CD4-positive, alpha-beta T cell treated with Interleukin-6 for 4 hours (primary cell): ENCODE measurements around the gene KMT2C.
"Not testable (repeated sequence)": the region's sequence is repeated elsewhere in the genome, so short reads cannot be mapped to it uniquely, and the experiment has no call there.

Source experiments
- DNase-seq: peaks from one replicate; pipeline ENCODE4 v3.0.0-alpha.2; 2020; ENCODE audit warnings: mixed read lengths

The KMT2C gene

DNA sequence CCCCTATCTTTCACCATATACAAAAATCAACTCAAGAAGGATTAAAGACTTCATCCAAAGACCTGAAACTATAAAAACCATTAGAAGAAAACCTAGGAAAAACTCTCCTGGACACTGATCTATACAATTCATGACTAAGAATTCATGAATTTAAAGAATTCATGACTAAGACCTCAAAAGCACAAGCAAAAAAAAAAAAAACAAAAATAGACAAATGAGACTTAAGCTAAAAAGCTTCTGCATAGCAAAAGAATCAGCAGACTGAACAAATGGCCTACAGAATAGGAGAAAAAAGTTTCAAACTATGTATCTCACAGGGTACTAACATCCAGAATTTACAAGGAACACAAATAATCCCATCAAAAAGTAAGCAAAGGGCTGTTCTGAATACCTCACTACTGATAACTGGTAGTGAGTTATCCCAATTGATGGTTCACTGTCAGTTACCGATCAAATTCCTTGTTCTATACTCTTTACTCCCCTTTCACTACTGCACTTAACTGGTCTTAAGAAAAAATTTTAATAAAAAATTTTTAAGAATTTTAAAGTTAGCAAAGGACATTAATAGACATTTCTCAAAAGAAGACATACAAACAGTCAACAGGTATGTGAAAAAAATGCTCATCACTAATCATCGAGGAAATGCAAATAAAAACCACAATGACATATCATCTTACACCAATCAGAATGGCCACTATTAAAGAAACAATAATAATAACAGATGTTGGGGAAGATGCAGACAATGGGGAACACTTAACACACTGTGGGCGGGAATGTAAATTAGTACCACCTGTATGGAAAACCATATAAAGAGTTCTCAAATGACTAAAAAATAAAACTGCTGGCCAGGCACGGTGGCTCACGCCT, 33.2 kb downstream of the KMT2C start:
- no peak for DNase-seq

DNA sequence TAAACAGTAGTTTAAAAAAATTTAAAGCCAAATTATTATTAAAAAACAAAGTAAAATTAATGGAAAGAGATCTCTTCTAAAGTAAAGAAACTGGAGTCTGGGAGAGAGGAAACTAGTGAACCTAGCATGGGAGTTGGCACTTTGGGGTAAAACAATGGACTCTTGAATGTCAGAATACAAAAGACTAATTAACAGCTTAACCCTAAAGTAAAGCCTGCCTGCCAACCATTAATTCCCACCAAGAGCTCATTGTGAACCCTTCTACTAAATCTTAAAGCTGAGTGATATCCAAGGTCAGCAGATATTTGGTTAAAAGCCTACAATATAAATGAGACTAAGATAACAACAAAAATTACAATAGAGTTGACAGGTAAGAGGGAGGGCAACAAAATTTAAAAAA, 36.5 kb downstream of the KMT2C start:
- DNase-seq: no peak

DNA sequence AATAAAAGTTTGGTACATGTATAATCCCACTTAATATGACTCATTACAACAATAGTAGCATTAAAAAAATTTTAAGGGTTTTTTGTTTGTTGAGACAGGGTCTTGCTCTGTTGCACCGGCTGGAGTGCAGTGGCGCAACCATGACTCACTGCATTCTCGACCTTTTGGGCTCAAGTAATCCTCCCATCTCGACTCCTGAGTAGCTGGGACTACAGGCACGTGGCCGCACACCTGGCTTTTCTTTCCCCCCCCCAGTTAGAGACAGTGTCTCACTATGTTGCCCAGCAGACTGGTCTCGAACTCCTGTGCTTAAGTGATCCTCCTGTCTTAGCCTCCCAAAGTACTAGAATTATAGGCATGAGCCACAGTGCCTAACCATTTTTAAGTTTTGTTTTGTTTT, 40.7 kb downstream of the KMT2C start:
- DNase-seq: no peak

DNA sequence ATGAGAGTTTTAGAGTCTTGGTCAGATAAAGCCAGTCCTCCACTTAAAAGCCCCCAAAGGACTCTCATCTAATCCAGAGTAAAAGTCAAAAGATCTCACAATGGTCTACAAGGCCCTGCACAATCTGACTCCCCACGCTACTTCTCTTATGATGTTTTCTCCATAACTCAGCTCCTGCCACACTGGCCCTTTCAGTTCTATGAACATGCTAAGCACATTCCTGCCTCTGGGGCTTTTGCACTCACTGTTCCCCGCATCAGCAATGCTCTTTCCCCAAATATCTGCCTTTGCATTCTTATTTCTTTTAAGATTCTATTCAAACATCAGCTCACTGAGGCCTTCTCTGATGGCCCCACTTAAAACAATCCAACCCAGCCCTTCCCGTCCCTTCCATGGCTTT, 41.6 kb downstream of the KMT2C start:
- not testable (repeated sequence) for DNase-seq

DNA sequence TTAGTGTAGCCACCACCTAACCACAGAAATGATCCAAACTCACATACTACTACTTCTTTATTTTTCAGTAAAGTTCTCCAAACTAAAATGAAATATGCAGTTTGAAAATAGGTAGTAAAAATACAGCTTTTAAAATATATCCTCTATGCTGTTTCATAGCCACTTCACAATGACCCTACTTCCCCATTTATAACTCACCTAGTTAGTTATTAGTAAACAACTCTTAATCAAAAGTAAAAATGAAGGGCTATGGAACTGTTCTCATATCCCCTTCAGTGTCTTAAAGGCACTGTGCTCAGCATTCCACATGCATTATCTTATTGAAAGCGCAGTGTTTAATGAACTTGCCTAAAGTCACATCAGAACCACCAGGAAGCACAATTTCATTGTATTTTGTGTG, 43.5 kb downstream of the KMT2C start:
- DNase-seq: no peak

DNA sequence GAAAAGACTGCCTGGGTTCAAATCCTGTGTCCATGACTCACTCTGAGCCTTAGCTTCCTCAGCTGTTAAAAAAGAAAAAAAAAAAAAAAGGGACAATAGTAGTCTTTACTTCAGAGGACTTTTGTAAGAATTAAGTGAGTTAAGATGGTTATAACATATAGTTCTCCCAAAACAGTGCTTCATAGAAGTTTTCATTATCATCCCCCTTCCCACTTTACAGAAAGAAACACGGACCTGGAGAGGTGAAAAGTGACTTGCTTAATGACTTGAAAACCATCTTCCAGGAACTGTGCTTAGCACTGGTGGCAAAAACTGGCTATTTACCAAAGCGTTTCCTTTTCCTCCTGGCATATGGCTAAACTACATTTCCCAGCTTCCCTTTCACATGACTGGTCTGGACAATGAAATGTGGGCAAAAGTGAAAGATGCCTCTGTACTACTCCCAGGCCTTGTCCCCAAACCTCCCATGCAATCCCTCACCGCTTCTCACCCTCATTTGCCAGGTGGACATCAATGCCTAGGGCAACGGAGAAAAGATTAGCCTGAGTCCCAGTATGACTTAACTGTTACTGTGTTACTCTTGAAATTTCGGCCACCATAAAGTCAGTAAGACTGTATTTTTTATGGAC, 49.6 kb downstream of the KMT2C start:
- DNase-seq: not testable (repeated sequence)

DNA sequence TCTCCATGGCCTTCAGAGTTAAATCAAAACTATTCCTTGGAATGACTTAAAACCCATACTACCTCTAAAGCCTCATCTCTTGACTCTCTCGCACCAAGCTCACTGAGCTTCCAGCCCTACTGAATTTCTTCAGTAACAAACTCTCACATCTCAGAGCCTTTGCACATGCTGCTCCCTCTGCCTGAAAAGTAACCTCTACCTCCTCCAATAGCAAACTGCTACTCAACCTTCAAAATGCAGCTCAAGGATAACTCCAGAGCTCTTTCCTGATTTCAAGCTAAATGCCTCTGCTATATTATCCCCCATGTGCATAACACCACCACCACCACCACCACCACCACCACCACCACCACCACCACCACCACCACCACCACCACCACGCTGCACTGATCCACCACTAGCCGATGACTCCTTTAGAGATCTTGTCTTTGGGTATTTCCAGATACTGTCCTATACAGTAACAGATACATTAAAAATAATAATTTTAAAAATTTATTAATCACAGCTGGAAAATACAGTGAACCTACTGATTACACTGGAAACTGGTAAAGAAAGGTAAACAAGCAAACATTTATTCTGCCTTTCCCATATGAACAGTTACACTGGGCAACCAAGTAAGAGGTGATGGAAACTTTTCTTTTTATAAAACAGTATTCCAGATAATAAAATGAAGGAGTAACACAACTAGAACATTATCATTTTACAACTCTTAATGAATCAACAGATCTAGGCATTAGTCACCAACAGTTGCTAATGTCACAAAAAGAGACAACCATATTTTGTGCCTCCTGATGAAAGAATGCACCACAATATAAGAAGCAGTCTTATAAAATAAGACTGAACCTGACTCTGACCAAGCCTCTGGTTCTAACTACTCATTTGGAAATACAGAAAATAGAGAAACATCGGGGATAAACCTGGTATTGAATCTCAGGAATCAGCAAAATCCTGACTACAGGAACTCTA, 51.3 kb downstream of the KMT2C start:
- not testable (repeated sequence) for DNase-seq

DNA sequence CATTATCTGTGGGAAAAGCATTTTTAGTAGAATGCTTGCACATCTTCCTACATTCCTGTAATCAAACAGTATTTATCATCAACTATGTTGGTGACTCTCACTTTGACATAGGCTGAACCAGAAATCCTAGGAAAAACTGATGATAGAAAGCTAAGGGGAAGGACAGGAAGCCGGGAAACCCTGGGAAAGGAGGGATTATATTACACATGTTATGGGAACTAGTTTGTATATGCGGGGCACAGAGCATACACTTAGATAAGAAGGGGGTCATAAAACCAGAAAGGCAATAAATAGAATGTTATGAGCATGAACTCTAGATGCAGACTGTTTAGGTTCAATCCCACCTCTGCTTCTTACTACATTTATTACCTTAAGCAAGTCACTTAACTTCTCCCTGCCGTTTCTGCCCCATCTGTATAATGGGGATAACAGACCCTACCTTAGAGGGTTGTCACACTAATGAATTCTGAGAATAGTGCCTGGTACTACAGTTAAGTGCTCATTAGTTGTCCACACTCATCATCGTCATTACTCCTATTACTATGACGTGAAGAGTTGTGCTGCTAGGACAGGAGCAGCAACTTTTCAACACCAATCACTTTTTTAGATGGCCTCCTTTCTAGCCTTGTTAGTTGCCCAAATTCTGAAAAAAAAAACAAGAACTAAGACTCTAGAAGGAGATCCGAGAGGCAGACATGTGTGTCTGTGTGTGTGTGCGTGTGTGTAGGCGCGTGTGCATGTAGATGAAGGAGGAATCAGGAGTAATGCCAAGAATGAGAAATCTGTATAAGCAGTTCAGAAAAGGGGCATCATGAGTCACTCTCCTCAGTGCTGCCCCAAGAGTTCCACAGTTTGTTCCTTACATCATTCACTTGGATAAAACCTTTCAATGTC, 52.2 kb downstream of the KMT2C start:
- DNase-seq: no peak

DNA sequence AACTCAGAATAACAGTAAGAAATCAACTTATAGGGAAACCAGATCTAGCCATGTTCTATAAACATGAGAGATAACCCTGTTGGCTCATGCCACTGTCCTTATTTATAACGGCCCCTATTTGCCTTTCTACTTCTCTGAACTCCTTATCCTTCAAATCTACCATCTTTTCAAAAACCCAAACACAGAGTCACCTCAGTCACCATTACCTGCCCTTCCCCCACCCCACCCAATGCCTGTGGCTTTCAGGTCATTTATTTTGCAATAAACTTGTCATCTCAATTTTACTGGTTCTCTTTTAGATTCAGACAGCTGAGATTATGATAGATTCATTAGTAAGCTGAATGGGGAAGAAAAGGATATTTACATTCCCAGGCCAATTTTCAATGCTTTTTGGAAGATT, 53.6 kb downstream of the KMT2C start:
- peak; percentile 14 for DNase-seq

DNA sequence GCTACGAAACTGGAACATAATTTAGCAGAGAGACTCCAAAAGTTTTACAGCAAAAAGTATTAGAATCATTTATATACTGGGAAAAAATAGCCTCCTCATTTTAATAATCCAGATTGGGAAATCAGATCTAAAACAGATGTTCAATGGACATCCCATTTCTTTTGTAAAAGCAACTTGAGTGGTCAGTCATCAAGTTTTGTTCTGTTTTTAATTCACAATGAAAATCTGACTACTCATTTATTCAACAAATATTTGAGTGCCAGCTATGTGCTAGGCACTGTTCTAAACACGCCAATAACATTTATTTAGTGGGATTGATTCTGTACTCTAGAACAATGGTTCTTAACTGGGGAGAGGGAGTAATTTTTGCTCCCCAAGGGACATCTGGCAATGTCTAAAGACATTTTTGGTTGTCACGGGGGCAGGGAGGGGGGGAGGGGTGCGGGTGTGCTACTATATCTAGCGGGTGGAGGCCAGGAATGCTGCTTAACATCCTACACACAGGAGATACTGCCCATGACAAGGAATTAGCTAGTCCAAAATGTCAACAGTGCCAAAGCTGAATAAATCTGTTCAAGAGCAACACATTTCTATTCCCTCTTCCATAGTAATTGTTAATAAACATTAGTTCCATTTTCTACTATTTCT, 54.7 kb downstream of the KMT2C start:
- DNase-seq: not testable (repeated sequence)

DNA sequence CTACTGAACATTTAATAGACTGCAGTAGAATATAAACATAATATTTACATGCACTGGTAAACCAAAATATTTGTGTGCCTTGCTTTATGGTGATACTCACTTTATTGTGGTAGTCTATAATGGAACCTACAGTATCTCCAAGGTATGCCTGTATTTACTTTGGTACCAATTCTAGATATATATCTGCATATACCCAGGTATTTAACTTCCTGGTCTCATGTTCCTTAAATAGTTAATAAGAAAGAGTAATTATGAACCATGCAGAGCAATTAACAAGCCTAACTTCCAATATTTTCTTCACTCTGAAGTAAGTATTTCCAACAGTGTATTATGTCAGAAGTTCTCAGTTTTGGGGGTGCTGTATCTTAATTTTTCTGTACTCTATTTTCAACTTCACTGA, 57.3 kb downstream of the KMT2C start:
- not testable (repeated sequence) for DNase-seq

DNA sequence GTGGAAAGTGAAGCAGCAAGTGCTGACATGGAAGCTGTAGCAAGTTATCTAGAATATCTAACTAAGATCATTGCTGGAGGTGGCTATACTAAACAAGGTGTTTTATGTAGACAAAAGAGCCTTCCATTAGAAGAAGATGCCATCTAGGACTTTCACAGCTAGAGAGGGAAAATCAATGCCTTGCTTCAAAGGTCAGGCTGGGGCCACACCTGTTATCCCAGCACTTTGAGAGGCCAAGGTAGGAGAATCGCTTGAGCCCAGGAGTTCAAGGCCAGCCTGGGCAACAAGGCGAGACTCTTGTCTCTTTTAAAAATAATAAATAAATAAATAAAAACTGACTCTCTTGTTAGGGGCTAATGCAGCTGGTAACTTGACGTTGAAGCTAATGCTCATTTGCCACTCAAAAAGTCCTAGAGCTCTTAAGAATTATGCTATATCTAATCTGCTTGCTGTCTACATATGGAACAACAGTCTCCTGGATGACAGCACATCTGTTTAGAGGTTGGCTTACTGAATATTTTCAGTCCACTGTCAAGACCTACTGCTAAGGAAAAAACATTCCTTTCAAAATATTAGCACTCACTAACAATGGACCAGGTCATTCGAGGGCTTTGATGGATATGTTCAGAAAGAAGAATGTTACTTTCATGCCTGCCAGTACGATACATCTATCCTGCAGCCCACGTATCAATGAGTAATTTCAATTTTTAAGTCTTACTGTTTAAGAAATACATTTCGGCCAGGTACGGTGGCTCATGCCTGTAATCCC, 58.9 kb downstream of the KMT2C start:
- DNase-seq: not testable (repeated sequence)

DNA sequence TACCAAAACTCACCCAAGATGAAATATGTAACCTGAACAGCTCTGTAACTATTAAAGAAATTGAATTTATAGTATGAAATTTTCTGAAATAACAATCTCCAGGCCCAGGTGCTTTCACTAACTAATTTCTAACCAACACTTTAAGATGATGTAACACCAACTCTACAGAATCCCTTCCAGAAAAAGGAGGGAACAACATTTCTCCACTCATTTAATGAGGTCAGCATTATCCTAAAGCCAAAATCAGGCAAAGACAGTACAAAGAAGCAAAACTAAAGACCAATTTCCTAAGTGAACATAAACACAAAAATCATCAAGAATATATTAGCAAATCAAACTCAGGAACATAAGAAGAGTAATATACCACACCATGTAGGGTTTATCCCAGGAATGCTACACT, 65.5 kb downstream of the KMT2C start:
- no peak for DNase-seq

DNA sequence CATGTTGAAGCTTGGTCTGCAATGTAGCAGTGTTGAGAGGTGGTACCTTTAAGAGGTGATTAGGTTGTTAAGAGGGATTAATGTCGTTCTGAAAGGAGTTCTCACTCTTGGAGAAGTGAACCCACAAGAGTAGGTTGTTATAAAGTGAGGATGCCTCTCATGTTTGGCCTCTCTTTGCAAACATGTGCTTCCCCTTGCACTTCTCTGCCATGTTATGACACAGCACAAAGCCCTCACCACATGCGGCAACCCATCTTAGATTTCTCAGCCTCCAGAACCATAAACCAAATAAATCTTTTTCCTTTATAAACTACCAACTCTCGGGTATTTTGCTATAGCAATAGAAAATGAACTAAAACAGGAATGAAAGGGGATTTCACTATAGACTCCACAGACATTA, 66.3 kb downstream of the KMT2C start:
- no peak for DNase-seq

DNA sequence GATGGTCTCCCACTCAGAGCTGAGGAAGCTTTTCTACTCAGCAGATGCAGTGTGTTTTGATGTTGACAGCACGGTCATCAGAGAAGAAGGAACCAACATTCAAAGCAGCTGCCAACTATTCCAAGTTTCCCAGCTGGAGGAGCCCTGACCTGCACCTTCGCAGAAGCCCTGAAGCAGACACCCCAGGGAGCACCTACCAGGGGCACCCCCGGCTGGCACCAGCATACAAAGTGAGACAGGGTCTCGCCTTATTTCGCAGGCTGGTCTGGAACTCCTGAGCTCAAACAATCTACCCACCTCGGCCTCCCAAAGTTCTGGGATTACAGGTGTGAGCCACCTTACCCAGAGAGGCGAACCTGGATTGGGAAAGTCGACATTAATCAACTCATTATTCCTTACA, 68.6 kb downstream of the KMT2C start:
- no peak for DNase-seq

DNA sequence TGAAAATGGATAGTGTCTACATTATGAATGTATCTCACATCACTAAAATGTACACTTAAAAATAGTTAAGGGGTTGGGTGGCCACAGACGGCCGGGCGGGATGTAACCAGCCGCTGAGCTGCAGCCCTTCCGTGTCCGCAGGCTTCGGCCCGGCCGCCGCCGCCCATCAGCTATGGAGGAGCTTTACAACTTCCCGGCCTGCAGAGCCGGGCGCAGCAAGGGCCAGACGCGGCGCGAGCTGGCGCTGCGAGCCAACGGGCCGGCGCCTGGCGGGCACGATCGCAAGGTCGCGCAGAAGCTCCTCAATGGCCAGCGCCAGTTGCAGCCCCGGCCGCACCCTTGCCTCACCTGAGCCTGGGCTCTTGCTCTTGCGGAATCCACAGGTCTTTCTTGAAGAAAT, 69.1 kb downstream of the KMT2C start:
- no peak for DNase-seq

DNA sequence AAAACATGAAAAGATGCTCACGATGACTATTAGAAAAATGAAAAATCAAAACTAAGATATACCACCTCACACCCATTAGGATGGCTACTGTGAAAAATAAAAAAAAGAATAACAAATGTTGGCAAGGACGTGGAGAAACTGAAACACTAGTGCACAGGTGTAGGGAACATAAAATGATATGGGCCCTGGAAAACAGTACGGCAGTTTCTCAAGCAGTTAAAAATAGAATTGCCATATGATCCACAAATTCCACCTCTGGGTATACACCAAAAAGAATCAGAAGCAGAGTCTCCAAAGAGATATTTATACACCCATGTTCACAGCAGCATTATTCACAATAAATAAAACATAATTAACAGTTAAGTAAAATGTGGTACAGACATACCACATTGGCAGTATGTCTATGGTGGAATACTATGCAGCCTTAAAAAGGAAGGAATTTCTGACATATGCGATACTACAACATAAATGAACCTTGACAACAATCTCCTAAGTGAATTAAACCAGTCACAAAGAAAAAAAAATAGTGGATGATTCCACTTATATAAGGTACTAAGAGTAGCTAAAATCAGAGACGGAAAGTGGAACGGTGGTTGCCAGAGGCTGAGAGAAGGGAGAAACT, 69.7 kb downstream of the KMT2C start:
- no peak for DNase-seq

DNA sequence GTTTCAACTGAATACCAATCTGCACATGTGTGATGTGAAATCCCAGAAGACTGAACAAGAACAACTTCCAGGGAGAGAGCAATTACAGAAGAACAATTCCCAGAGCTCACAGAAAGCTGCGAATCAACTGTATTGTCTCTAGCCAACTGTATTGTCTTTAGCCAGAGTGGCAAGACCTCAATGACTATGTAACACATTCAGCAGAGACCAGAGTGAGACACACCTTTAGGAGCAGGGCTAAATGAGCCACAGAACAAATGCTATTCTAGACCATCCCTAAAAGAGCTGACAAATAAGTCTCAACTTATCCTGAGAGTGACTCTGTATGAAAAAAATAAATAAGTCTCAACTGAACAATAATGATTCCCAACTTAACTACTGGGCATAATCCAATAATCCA, 72.0 kb downstream of the KMT2C start:
- no peak for DNase-seq

DNA sequence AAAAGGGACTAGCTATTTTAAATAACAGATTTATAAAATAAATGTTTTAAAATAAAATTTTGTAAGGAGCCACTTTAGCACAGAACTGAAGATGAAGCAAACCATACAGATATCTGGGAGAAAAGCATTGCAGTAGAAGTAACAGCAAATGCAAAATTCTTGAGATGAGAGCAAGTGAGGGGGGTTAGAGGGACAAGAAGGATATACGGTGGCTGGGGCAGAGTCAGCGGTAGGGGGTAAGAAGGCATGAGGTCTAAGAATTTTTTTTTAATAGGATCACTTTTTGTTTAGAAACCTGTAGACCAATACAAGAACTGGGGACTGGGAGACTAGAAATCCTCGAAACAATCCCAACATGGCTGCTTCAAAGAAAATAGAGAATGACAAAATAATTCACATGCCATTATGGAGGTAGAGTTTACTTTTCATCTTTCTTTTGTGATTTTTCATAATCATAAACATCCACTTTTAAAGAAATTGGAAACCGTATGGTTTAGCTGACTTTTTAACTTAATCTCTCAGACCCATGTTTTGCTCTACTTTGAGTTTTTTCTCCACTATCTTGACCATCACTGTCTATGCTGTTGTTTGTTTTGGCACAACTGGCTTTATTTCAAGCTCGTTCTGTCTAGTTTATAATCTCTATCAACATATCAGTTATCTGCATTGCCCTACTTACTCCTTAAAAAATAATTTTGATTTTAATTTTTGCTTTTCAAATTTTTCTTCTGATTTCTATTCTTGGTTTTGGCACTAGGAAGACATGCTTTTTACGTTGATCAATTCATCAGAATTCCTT, 73.5 kb downstream of the KMT2C start:
- DNase-seq: no peak
